ENCODE results near the gene MYH9.
"Not testable (repeated sequence)": the region's sequence is repeated elsewhere in the genome, so short reads cannot be mapped to it uniquely, and the experiment has no call there.

The MYH9 gene

GRCh38 chr22:36292823-36293530 lies 94.8 kb downstream of the MYH9 start:
- DNase-seq = no peak
- no peak for TF ChIP-seq CTCF (IDR thresholded peaks at IDR 0.05; ENCODE audit: low read depth, low read length)
- Histone ChIP-seq H3K36me3 (peaks cover 79% of the 10 kb centered on the region), H3K27ac (no peak overlapping the region), H3K4me3 (ENCODE audit: low read depth, low read length) (no peak overlapping the region), H3K27me3 (ENCODE audit: insufficient read depth, low read depth, severe bottlenecking) (no peaks in the 10 kb centered on the region), H3K9me3 (ENCODE audit: severe bottlenecking) (no peaks in the 10 kb centered on the region)

GRCh38 chr22:36291831-36292740 lies 95.7 kb downstream of the MYH9 start:
- TF ChIP-seq CTCF (IDR thresholded peaks at IDR 0.05; ENCODE audit: low read depth, low read length) = no peak
- no peaks in the 10 kb centered on the region for H3K27me3 ChIP-seq (ENCODE audit: insufficient read depth, low read depth, severe bottlenecking)
- no peak overlapping the region for H3K4me3 ChIP-seq (ENCODE audit: low read depth, low read length)
- peaks cover 78% of the 10 kb centered on the region for H3K36me3 ChIP-seq
- no peak for DNase-seq
- H3K9me3 ChIP-seq (ENCODE audit: severe bottlenecking) = no peaks in the 10 kb centered on the region
- H3K27ac ChIP-seq = no peak overlapping the region

- peaks cover 76% of the 10 kb centered on the region for H3K36me3 ChIP-seq
- not testable (repeated sequence) for H3K9me3 ChIP-seq (ENCODE audit: severe bottlenecking); H3K4me3 ChIP-seq (ENCODE audit: low read depth, low read length); DNase-seq; H3K27me3 ChIP-seq (ENCODE audit: insufficient read depth, low read depth, severe bottlenecking); H3K27ac ChIP-seq
Measured at GRCh38 chr22:36290391-36291075, 97.2 kb downstream of the MYH9 start.

GRCh38 chr22:36289948-36290371 lies 97.8 kb downstream of the MYH9 start:
- not testable (repeated sequence) for H3K4me3 ChIP-seq (ENCODE audit: low read depth, low read length); H3K9me3 ChIP-seq (ENCODE audit: severe bottlenecking); H3K27me3 ChIP-seq (ENCODE audit: insufficient read depth, low read depth, severe bottlenecking); DNase-seq; H3K27ac ChIP-seq
- peaks cover 76% of the 10 kb centered on the region for H3K36me3 ChIP-seq

- no peak for DNase-seq
- TF ChIP-seq CTCF (IDR thresholded peaks at IDR 0.05; ENCODE audit: low read depth, low read length) = no peak
- Histone ChIP-seq H3K36me3 (peaks cover 75% of the 10 kb centered on the region), H3K4me3 (ENCODE audit: low read depth, low read length) (no peak overlapping the region), H3K27me3 (ENCODE audit: insufficient read depth, low read depth, severe bottlenecking) (no peaks in the 10 kb centered on the region), H3K9me3 (ENCODE audit: severe bottlenecking) (no peaks in the 10 kb centered on the region), H3K27ac (no peak overlapping the region)
Measured at GRCh38 chr22:36289406-36289870, 98.3 kb downstream of the MYH9 start.

GRCh38 chr22:36288571-36289405 lies 99.0 kb downstream of the MYH9 start:
- TF ChIP-seq CTCF (IDR thresholded peaks at IDR 0.05; ENCODE audit: low read depth, low read length) = no peak
- peaks cover 73% of the 10 kb centered on the region for H3K36me3 ChIP-seq
- H3K4me3 ChIP-seq (ENCODE audit: low read depth, low read length) = no peak overlapping the region
- no peaks in the 10 kb centered on the region for H3K27me3 ChIP-seq (ENCODE audit: insufficient read depth, low read depth, severe bottlenecking)
- no peaks in the 10 kb centered on the region for H3K9me3 ChIP-seq (ENCODE audit: severe bottlenecking)
- H3K27ac ChIP-seq = no peak overlapping the region
- DNase-seq = no peak

Measured in WERI-Rb-1 (cell line).